Heart left ventricle (tissue), 13 donors: ENCODE data around the gene SOCS6.

Experiments used
- CTCF ChIP-seq, 12 donors: fragments of 200-600 bp; sonication (generic) in 4 of 12; IDR thresholded peaks; one replicate each; pipeline versions ENCODE4 v1.5.0 to v1.8.0; 2018 to 2022; ENCODE audit warnings: antibody characterized with exemption in 12 of 12, mild to moderate bottlenecking in 5 of 12
- POLR2A ChIP-seq, 2 donors: fragments of 450-650 bp; IDR thresholded peaks; one replicate each; pipeline ENCODE4 v1.6.1; 2017; ENCODE audit warnings: antibody characterized with exemption in 2 of 2, mild to moderate bottlenecking in 2 of 2, moderate library complexity in 2 of 2
- donor health status: ischemic (EF 13 %, LVEDD 7.1; RV severe dilation, severe dysfunction).
- donor health status: DM: no; HTN: yes; CAD: no.
- donor health status: DM: no; HTN: no; CAD: no.
- donor health status: ischemic (EF 25% LVEDD 6.9; RV normal size, moderate dysfunction).
- donor health status: ischemic (EF 25% LVEDD 5.7; RV mildly dilated, moderate dysfunction).
- donor health status: ischemic (EF 35%, LVEDD 5.7; RV mildly dilated, moderate dysfunction).
- donor health status: nonischemic (EF 11% LVEDD 7.7; RV severe dilation, severe dysfunction).
- donor health status: DM: yes; HTN: yes; CAD: no.
- donor health status: PGD.
- donor health status: ischemic (EF 29% LVEDD 5.4; RV normal size, mild dysfunction).
- donor health status: nonischemic (EF 23%, LVEDD 6.1; RV moderate dilation, normal function).

- TF ChIP-seq CTCF (IDR thresholded peaks at IDR 0.05) (no peak), POLR2A (IDR thresholded peaks at IDR 0.05) (no peak)
Measured at GRCh38 chr18:70329071-70329470, 40.2 kb downstream of the SOCS6 start.
